Measurements from ENCODE around the gene ELMO3.

ELMO3 gene, protein sequence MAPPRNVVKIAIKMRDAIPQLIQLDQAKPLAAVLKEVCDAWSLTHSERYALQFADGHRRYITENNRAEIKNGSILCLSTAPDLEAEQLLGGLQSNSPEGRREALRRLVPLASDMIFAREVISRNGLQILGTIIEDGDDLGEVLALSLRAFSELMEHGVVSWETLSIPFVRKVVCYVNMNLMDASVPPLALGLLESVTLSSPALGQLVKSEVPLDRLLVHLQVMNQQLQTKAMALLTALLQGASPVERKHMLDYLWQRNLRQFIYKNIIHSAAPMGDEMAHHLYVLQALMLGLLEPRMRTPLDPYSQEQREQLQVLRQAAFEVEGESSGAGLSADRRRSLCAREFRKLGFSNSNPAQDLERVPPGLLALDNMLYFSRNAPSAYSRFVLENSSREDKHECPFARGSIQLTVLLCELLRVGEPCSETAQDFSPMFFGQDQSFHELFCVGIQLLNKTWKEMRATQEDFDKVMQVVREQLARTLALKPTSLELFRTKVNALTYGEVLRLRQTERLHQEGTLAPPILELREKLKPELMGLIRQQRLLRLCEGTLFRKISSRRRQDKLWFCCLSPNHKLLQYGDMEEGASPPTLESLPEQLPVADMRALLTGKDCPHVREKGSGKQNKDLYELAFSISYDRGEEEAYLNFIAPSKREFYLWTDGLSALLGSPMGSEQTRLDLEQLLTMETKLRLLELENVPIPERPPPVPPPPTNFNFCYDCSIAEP

DNA sequence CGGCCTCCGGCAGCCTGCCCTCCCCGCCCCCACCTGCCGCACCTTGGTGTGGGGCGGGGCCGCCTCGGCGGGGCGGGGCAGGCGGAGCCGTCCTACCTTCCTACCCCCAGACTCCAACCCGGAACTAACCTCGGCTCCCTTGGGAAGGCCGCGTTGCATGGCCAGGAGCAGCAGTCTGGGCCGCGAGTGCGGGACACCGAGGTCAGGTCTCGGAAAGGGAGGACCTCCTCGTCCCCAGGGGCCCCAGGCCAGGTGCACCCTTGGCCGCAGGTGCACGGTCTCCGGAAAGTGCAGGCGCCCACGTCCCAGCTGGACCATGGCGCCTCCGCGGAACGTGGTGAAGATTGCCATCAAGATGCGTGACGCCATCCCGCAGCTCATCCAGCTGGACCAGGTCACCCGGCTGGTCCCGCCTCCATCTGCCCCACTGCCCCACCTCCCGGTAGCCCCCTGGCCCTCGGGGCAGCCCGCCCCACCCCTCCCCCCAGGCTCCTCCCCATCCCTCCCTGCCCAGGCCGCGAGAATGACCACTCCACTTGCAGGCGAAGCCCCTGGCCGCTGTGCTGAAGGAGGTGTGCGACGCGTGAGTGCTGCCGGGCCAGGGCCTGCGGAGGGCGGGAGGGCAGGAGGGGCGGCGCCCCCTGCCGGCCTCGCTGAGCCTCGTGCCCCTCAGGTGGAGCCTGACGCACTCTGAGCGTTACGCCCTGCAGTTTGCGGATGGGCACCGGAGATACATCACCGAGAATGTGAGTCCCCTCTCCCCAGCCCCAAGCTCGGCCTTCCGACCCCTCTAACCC, at the start of gene ELMO3:
ELMO3 (plus strand) TSS at position 121 of the 797 bp plus-strand sequence; CDS start at position 317, 196 bp downstream.
- peak; percentile 21 for DNase-seq

DNA sequence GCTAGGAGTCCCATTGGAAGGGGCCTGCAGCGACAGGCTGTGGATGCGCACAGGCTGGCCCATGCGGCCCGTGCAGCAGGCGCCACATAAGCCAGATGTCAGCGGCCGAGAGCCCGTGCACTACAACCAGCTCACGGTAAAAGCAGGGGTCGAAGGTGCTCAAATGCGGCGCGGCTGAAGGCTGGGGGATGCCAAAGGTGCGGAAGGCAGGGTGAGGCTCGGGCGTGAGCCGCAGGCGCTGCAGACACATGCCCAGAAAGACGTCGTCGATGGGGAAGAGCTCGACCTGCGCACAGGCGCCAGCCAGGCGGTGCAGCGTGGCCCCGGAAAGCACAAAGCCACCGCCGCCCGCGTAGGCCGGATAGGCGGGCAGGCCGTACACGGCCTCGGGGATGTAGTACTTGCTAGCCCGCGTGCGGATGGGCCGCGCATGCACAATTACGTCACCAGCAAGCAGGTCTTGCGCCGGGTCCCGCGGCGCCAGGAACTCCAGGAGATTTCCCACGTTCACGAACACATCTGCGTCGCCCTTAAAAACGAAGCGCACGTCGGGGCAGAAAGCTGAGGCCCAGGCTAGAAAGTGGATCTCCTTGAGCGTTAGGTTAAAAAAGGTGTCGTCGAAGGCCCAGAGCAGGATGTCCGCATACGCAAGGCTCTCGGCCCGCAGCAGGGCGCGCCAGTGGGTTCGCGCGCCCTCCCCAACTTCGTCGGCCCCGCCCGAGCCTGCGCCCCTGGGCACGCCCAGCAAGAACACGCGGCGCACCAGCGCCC, 49.5 kb upstream of the ELMO3 start:
- DNase-seq: no peak

DNA sequence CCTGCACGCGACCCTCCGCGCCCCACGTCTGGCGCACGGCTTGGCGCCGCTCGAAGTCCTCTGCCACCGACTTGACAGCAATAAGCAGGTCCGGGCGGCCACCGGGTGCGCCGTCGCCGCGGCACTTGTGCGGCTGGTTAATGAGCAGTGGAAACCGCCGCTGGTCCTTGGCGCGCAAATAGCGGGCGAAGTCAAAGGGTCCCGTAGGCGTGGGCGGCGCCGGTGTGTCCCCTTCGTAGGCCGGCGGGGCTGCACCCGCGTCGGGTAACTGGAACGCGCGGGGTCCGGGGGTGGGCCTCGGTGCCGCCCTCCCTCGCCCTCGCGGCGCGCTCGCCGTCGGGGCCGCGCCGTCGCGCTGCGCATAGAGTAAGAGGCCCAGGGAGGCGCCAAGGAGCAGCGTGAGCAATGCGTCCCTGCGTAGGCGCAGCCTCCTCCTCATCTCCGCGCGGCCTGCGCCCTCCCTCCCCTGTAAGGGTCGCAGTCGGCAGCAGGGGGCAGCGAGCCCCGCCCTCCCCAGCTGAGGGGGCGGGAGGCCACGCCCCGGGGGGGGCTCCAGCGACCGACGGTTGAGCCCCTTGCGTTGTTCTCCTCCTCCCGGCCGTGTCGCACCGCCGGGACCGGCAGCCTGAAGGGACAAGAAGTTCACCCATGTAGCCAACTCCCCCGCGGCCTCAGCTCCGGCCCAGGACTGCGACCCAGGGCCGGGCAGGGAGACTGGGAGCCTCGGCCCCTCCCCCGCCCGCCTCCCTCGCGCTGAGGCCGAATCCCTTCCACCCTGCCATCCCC, 48.7 kb upstream of the ELMO3 start:
- DNase-seq: peak; percentile 5

DNA sequence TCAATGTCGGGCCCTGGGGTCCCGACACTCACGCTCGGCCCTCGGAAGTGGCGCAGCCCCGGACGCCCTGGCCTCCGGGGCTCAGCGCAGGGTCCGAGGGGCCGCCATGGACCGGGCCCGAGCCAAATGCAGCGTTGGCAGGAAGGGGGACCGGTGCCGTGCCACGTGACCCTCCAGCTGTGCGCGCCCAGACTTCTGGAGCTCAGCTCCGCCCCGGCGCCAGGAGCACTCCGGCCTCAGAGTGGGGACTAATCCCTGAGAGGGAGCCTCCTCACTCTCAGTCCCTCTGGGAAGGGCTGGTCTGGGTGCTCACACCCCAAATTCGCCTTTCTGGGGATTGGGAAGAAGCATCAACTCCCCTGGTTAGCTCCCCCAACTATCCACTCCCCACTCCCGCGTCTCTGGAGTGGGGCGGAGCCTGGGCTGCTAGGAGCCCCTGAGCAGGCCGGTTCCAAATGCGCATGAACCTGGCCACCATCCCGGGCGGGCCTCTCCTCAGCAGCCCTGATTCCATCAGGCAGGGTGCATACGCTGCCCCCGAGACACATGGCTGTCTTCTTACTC, 48.0 kb upstream of the ELMO3 start, which contains the start of gene B3GNT9:
B3GNT9 (minus strand) TSS at position 166 of the 564 bp plus-strand sequence. CDS start 513 bp downstream, outside the sequence.
- DNase-seq: peak; percentile 28

DNA sequence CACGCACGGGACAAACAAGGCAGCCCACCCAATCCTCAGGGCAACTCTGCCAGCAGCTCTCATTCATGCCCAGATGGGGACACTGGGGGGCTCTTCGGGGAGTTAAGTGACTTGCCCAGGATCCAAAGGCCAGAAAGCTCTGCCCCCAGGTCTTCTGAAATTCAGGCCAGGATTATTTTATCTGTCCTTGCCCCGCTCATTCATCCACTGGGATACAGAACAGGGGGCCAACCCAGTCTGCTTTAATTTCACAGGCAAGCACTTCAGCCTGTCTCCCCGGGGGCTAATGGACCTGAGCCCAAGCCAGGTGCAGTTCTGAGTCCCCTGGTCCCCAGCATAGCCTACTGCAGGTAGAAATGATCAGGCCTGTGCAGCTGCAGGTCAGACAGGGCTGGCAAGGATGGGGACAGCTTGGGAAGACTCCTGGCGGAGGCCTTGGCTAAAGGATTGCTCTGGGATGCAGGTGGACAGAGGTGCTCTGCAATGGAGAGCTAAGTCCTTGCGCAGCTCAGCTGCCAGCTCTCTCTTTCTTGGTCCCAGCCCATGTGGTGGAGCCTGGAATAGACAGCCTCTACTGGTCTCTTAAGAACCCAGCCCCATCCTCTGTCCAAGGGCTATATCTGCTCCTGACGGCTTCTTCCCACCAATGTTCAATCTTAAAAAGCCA, 47.4 kb upstream of the ELMO3 start:
- no peak for DNase-seq

DNA sequence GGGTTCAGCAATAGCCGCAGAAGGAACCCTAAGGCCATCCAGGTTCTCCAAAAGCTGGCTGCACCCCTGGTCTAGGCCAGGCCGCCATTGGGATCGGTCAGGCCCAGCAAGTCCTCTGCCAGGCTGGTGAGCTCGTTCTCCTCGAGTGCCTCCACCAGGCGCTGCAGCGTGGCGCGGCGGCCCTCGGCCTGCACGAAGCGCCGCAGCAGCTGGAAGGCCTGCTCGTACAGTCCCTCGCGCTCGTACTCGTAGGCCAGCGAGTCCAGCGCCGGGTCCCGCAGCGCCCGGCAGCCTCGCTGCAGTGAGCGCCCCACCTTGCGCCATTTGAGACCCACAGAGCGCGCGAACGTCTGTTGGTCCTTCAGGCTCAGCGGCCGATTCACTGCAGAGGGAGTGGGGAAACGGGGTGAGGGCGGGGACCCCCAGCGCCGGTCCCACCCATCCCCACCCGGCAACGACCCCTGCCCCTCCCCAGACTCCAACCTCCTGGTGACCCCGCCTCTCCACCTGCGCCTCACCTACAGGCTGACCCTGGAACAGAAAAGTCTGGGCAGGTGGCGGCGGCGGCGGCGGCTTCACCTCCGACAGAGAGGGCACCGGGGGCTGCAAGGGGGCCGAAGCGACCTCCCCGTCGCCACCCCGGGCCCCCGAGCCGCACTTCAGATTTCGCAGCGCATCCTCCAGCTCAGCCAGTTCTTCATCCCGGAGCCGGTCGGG, 44.2 kb upstream of the ELMO3 start:
- no peak for DNase-seq

DNA sequence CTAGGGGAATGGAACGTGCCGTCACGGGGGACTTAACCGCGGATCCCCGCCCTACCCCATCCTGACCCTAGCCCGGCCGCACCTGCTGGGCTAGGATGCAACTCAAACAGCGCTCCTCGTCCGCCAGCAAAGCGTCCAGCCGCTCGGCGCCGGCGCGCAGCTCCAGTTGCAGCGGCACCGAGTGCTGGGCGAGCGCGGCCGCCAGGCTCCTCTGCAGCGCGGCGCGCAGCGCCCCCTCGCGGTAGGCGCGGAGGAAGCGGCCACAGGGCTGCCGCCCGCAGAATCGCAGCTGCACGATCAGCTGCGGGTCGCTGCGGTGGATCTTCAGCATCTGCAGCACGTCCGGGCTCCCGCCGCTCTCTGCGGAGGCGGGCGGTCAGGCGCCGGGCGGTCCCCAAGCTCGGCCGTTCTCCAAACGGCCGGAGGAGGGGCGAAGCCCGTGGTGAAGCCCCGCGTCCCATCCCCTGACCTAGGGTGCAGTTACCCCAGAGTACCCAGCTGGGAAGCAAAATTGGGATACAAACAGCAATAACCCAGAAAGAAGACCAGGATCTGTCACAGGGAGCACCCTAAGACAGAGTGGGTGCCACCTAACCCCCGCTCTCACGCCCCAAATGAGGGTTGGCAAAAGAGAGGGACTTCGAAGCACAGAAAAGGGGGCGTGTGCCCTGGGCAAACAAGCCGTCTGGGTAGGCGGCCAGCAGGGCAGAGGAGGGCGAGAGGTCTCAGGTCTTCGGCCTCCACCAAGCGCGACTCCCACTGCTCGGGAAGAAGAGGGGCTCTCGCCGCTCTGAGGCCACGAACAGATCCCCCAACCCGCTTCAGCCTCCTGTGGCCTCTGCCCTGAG, 43.4 kb upstream of the ELMO3 start:
- DNase-seq: peak; percentile 30

DNA sequence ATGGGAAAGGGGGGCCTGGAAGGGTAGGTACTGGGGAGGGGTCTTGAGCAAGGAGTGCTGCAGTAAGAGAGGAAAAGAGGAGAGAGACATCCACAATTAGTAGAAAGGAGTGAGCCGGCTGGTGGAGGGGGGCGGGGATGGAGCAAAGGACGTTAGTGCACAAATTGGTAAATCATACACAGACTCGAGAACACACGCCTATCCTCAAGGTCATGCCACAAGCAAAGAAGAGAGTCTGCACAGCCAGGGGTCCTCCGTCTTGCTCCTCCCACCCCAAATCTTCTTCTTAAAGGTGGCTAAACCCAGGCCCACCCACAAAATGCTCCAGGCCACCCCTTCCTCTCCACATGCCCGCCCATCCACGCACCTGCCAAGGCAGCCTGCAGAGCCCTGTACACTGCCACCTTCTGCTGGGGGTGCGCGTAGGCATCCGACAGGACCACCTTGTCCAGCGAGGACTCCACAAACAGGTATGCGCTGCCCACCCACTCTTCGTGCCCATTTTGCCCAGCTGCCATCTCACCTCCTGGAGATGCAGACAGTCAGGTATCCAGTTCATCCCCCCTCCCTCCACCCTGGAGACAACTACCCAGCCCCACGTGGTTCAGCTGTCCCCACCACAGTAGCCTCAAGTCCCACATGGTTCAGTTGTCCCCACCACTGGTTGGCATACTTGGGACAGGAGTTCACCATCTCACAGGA, 42.6 kb upstream of the ELMO3 start:
- no peak for DNase-seq

DNA sequence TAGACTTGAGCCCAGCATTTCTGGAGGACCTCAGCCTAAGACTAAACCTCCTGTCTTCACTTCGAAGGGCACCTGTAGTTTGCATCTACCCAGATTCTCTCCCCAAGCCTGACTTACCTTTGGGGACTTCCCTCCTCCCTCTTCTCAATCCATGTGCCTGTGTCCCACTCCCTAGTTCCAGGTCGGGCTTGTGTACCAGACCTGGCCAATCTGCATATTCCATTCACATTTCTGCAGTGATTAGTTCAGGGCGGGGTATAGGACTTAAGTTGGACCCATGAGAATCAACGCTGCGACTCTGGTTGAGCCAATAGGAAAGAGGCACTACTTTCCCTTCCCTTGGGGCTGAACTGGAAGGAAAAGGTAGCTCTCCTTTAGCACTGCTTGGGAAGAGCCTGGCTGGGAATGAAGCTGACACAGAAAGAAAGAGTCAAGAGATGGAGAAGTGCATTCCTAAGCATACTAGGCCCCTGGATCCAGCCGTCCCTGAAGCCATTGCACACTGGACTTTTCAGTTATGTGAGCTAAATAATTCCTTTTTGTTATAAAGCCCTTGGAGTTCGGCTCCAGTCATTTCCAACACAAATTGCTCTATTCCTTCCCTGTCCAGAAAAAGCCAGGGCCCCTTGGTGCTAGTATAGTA, 41.7 kb upstream of the ELMO3 start:
- DNase-seq: no peak

DNA sequence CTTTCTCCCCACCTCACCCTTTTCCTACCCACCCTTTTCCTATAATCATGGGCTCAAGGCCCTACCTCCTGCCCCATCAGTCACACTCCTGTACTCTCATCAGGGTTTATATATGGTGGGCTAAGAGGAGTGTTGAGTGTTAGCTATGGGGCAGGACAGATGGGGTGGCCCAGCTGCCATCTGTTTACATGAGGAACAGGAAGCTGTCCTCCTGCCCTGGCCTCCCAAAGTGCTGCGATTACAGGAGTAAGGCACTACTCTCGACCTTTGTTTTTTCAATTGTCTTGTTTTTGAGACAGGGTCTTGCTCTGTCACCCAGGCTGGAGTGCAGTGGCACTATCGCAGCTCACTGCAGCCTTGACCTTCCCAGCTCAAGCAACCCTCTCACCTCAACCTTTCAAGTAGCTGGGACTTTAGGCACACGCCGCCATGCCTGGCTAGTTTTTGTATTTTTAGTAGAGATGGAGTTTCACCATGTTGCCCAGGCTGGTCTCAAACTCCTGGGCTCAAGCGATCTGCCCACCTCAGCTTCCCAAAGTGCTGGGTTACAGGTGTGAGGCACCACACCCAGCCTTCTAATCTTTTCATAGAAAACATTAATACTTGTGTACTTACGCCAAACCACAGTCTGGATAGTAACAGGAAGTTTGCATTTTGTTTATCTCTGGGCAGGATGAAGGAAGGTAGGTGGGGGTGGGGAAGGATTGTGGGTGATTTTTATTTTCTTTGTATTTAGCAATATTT, 40.9 kb upstream of the ELMO3 start:
- no peak for DNase-seq

DNA sequence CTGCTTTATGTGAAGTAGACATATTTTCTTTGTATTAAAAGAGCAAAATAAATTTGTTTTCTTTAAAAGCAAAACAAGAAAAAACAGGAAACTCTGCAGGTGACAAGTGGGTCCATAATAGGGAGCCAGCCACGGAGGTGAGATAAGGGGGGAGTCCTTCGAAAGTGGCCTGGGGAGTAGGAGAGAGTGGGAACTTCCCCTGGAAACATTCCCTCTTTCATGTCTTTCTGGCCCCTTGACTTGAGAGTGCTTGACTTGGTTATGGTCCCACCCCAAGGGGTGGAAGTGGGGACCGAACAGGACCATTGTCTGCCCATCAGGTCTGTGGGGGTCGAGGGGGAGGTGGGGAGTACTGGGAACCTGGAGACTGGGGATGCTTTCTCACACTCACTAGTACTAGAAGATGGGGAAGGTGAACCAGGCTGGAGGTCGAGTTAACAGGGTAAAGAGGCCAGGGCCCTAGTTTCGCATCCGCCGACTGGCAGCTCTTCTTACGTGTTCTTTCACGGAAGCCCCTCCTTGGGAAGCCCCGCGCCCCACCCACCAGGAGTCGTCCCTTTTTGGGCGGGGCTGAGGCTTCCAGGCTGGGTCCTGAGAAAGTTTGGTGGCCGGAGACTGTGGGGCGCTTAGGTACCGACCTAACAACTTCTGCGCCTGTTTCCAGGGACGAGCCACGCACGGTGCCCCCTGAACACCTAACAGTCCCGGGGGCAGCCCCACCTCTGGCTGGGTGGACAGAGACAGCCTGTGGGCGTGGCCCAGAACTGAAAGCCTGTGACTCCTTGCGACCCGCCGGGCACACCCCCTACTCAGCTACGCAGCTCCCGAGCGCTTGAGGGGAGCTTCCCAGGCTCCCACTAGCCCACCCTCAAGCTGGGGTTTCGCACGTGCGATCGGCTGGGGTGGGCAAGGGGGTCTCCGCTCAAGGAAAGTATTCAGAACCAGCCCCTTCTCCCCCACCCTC, 40.0 kb upstream of the ELMO3 start:
- no peak for DNase-seq

DNA sequence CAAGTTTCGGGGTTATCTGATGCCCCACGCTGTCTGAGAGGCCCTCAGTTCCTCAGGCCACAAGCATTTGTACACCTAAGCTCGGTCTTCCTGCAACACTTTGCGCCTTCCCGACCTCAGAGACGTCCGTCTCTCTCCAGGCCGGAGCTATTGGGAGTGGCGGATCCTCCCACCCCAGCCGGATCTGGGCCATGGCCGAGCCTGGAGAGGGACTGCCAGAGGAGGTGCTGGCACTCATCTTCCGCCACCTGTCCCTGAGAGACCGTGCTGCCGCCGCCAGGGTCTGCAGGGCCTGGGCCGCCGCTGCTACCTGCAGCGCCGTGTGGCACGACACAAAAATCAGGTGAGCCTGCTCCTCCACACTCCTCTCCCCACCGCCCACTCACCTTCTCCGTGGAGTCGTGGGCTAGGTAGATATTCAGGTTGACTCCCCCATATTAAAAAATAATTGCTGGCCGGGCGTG, 37.3 kb upstream of the ELMO3 start:
- DNase-seq: no peak

DNA sequence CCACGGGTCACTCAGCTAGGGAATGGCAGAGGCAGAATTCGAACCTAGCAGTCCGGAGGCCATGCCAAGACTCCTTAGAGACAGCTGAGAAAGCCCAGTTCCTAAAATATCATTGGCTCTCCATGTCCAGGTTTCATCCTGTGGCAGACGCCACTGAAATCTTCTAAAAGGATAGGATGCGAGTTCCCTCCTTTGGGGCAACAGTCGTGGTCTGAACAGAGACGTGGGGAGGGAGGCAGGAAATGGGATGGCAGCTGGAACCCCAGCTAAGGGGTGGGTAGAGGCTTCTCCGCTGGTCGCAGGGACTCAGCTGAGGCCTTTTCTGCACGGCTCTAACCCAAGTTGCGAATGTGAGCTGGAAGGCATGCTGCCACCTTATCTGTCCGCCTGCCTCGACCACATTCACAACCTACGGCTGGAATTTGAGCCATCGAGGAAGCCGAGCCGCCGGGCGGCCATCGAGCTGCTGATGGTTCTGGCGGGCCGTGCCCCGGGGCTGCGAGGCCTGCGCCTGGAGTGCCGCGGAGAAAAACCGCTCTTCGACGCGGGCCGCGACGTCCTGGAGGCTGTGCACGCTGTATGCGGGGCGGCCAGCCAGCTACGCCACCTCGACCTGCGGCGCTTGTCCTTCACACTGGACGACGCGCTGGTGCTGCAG, 36.3 kb upstream of the ELMO3 start:
- no peak for DNase-seq

DNA sequence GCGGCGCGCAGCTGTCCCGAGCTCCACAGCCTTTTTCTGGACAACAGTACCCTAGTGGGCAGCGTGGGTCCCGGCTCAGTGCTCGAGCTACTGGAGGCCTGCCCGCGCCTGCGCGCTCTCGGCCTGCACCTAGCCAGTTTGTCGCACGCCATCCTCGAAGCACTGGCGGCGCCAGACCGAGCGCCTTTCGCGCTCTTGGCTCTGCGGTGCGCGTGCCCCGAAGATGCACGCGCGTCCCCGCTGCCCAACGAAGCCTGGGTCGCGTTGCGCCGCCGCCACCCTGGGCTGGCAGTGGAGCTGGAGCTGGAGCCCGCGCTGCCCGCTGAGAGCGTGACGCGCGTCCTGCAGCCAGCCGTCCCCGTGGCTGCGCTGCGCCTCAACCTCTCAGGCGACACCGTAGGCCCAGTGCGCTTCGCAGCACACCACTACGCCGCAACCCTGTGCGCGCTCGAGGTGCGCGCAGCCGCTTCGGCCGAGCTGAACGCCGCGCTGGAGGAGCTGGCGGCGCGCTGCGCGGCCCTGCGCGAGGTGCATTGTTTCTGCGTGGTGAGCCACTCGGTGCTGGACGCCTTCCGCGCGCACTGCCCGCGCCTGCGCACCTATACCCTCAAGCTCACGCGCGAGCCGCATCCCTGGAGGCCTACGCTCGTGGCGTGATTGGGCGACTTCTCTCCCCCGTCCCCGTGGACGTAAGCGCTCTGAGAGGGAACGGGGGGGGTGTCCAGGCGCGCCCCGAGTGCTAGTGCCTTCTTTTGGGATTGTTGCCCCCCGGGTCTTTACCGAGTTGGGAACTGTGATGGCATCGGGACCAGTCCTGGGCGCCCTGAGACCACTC, 35.5 kb upstream of the ELMO3 start:
- peak; percentile 41 for DNase-seq

All from NCI-H774 (cell line).